ENCODE results near the gene NCF2.

The NCF2 gene

DNA sequence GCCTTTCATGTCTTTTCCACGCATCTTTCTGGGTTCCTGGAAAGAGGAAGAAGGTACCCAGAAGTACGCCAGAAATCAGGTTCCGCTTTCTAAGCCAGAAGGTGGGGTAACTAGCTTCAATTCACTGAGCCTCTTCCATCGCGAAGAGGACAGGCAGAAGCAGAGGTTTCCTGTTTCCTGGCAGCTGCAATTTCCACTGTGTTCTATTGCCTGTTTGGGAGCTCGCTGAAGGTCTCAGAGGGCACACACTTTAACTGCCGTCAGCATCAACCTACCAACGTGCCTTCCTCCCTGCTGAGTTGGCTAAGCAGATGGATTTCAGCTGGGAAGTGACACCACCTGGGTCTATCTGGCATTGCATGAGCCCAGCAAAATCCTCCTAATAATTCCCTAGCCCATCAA, 10.0 kb downstream of the NCF2 start:
- TF ChIP-seq EZH2phosphoT487 (conservative IDR thresholded peaks at IDR 0.05; ENCODE audit: low read length): no peak
- TF ChIP-seq CTCF (IDR thresholded peaks at IDR 0.05; ENCODE audit: insufficient read depth, low read length, poor library complexity, severe bottlenecking): no peak
- Histone ChIP-seq H3K36me3 (ENCODE audit: low read length) (no peaks in the 10 kb centered on the region), H3K79me2 (ENCODE audit: insufficient read depth, low read length) (no peaks in the 10 kb centered on the region), H3K4me3 (ENCODE audit: insufficient read depth, low read length, poor library complexity, severe bottlenecking) (no peak overlapping the region), H3F3A (ENCODE audit: insufficient read depth) (no peaks in the 10 kb centered on the region), H3K4me2 (ENCODE audit: low read depth, low read length, poor library complexity, severe bottlenecking) (no peak overlapping the region), H2AFZ (ENCODE audit: low read depth, low read length, severe bottlenecking) (no peak overlapping the region), H3K27ac (ENCODE audit: low read depth, low read length) (no peak overlapping the region), H3K9me3 (ENCODE audit: insufficient read depth, low read length) (no peaks in the 10 kb centered on the region), H3K27me3 (ENCODE audit: low read length) (no peaks in the 10 kb centered on the region), H4K20me1 (ENCODE audit: low read depth, low read length) (no peaks in the 10 kb centered on the region), H3K9ac (ENCODE audit: low read length) (no peak overlapping the region), H3K9me2 (replicated peaks; ENCODE audit: insufficient read depth, low read length) (no peaks in the 10 kb centered on the region)

- H3K9me2 ChIP-seq (replicated peaks; ENCODE audit: insufficient read depth, low read length): no peaks in the 10 kb centered on the region
- H3K27me3 ChIP-seq (ENCODE audit: low read length): no peaks in the 10 kb centered on the region
- H3K27ac ChIP-seq (ENCODE audit: low read depth, low read length): no peak overlapping the region
- H3K9ac ChIP-seq (ENCODE audit: low read length): no peak overlapping the region
- no peaks in the 10 kb centered on the region for H3F3A ChIP-seq (ENCODE audit: insufficient read depth)
- H3K36me3 ChIP-seq (ENCODE audit: low read length): no peaks in the 10 kb centered on the region
- H2AFZ ChIP-seq (ENCODE audit: low read depth, low read length, severe bottlenecking): no peak overlapping the region
- no peak overlapping the region for H3K4me3 ChIP-seq (ENCODE audit: insufficient read depth, low read length, poor library complexity, severe bottlenecking)
- H3K79me2 ChIP-seq (ENCODE audit: insufficient read depth, low read length): no peaks in the 10 kb centered on the region
- H4K20me1 ChIP-seq (ENCODE audit: low read depth, low read length): no peaks in the 10 kb centered on the region
- no peak overlapping the region for H3K4me2 ChIP-seq (ENCODE audit: low read depth, low read length, poor library complexity, severe bottlenecking)
- H3K9me3 ChIP-seq (ENCODE audit: insufficient read depth, low read length): no peaks in the 10 kb centered on the region
- no peak for TF ChIP-seq EZH2phosphoT487 (conservative IDR thresholded peaks at IDR 0.05; ENCODE audit: low read length)
- TF ChIP-seq CTCF (IDR thresholded peaks at IDR 0.05; ENCODE audit: insufficient read depth, low read length, poor library complexity, severe bottlenecking): no peak
Measured at GRCh38 chr1:183578856-183579255, 11.4 kb downstream of the NCF2 start.

DNA sequence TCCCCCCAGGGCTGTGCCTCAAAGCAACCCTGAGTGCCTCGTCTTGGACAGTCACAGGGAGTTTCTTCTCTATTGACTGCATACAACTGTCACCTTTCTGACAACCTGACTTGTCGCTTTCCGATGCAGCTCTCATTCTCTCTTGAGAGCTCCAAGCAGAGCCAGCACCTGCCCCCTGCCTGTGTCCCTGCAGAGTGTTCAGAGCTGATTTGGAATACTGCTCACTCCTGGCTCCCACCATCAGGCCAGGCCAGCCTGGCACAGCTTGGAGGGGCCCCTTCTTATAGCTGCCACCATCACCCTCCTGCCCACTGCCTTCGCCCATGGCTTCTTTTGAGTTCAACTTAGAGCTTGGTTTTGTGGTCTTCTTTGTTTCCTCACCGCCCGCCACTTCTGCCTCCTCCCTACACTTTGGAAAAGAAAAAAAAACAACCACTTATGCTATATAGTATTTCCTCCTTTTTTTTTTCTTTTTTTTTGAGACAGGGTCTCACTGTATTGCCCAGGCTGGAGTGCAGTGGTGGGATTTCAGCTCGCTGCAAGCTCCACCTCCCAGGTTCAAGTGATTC, 12.3 kb downstream of the NCF2 start:
- no peaks in the 10 kb centered on the region for H4K20me1 ChIP-seq (ENCODE audit: low read depth, low read length)
- no peak overlapping the region for H3K27ac ChIP-seq (ENCODE audit: low read depth, low read length)
- no peak overlapping the region for H3K4me2 ChIP-seq (ENCODE audit: low read depth, low read length, poor library complexity, severe bottlenecking)

More for the DNA sequence above, 12.3 kb downstream of the NCF2 start:
- no peaks in the 10 kb centered on the region for H3K79me2 ChIP-seq (ENCODE audit: insufficient read depth, low read length)
- no peak overlapping the region for H3K4me3 ChIP-seq (ENCODE audit: insufficient read depth, low read length, poor library complexity, severe bottlenecking)
- no peaks in the 10 kb centered on the region for H3K27me3 ChIP-seq (ENCODE audit: low read length)
- TF ChIP-seq CTCF (IDR thresholded peaks at IDR 0.05; ENCODE audit: insufficient read depth, low read length, poor library complexity, severe bottlenecking) (no peak), EZH2phosphoT487 (conservative IDR thresholded peaks at IDR 0.05; ENCODE audit: low read length) (no peak)
- no peaks in the 10 kb centered on the region for H3K9me3 ChIP-seq (ENCODE audit: insufficient read depth, low read length)
- no peaks in the 10 kb centered on the region for H3K36me3 ChIP-seq (ENCODE audit: low read length)
- H2AFZ ChIP-seq (ENCODE audit: low read depth, low read length, severe bottlenecking): no peak overlapping the region
- H3K9ac ChIP-seq (ENCODE audit: low read length): no peak overlapping the region
- no peaks in the 10 kb centered on the region for H3F3A ChIP-seq (ENCODE audit: insufficient read depth)
- H3K9me2 ChIP-seq (replicated peaks; ENCODE audit: insufficient read depth, low read length): no peaks in the 10 kb centered on the region

All from SU-DHL-6 (cell line).